GM20000 (cell line): ENCODE measurements around the gene SLC29A2.
A peak's percentile ranks its signal among the peaks of the same experiment; 100 is the strongest.

Experiments
- DNase-seq: peaks from one replicate; pipeline ENCODE4 v3.0.0; 2012; ENCODE audit warnings: low spot score
- CTCF ChIP-seq: IDR thresholded peaks from 2 replicates; pipeline ENCODE4 v1.5.1; 2012; ENCODE audit warnings: mild to moderate bottlenecking, control low read depth; ENCODE audit errors: extremely low read depth, missing control alignments

SLC29A2 gene

GRCh38 chr11:66336234-66337102 is 35.1 kb downstream of the SLC29A2 start, which contains the start of gene RIN1:
RIN1 (minus strand) TSS chr11:66336434; CDS start chr11:66336402, 32 bp downstream.
- TF ChIP-seq CTCF = no peak
- DNase-seq = peak; percentile 85

- no peak for DNase-seq
- no peak for TF ChIP-seq CTCF
Measured at GRCh38 chr11:66335531-66336233, 35.9 kb downstream of the SLC29A2 start.

DNA sequence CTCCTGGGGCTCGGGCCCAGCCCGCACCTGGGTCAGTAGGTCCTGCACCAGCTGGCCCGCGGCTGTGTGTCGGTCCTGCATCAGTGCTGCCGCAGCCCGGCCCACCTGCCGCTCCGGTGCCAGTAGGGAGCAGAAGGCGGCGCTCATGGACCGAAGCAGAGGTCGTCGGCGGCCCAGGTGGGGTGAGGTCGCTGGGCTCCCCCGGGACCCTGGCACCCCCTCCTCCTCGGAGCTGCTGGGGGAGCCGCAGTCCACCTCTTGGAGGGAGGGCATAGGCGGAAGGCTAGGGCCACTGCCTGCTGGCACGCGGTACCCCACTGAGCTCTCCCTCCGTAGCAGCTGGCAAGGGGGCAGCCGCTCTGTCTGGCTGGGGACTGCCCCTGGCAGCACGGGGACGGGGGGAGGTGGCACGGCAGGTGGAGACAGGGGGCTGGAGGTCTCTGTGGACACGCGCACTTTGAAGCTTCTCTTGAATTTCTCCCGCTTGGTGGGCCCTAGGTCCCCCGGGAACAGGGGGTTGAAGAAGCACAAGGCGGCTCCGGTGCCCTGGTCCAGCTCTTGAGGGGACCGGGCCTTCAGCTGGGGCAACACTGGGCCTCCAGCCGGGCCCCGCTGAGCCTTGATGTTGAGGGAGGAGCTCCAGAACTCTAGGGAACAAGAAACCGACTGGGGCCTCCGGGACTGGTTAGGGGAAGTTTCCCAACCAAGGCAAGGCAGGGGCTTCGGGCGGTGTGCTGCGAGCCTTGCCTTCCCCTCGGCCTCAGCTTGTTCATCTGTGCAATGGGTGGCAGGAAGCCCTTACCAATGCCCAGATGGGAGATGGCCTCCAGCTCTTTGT is 36.7 kb downstream of the SLC29A2 start:
- peak; percentile 62 for DNase-seq
- TF ChIP-seq CTCF = no peak

GRCh38 chr11:66333896-66334604 is 37.5 kb downstream of the SLC29A2 start:
- TF ChIP-seq CTCF = no peak

DNA sequence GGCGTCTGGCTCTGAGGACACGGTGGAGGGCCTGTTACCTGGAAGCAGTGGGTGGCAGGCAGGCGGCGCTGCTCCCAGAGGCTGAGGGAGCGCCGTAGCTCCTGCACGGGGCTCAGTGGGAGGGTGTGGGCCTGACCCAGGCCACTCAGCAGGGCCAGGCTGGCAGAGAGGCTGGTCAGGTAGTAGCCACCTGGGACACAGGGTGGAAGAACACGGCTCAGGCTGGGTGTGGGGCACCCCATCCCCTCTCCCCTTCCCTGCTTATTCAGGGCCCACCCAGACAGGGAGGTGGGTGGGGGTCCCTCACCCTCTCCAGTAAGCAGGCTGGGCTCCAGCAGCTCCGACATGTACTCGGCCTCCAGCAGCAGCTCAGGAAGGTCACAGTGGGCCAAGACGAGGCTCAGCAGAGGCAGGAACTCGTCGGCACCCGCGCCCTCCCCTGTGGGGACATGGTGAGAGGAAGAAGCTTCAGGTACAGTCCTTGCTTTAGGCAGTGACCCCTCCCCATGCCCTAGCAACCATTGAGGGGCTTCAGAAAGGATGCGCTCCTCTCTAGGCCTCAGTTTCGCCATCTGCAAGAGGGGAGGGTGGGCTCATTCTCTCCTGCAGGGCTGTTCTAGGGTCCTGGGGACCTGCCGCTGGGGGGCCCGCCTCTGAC is 38.2 kb downstream of the SLC29A2 start:
- no peak for TF ChIP-seq CTCF
- DNase-seq = no peak

More at GRCh38 chr11:66333896-66334604, 37.5 kb downstream of the SLC29A2 start:
- DNase-seq = no peak

DNA sequence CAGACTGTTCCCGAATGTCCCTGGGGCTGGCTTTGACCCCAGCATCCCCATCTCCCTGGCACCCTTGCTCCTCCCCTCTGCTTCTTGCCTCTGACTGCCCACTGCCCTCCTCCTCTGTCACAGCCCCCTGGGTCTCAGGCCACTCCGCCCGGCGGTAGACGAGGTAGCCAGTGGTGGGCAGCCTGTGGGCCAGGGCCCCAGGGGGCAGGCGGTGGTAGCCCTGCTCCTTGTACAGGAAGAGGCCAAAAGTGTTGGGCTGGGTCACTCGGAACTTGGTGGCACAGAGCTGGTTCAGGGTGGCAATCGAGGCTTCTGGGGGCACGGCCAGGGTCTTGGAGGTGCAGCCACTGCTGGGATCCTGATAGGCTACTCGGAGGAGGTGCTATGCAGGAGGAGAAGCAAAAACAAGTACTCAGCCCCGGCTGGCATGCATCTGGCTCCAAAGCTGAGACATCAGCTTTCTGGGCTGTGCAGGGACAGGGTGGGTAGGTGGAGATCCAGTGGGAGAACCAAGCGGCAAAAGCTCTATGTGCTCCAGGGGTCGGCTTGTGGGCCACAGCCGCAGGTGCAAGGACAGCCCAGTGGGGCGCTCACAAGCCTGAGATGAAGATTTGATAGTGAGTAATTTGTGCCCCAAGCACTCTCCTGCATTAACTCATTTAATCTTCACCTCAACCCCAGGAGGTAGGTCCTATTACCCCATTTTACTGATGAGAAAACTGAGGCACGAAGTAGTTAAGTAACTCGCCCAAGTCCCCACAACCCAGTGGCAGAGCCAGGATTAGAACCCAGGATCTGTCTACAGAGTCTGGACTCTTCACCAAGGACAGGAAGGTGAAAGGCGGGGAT is 39.0 kb downstream of the SLC29A2 start:
- DNase-seq = no peak
- TF ChIP-seq CTCF = no peak
